HEK293 (cell line): Measurements from ENCODE around the gene IL11.

Experiments used
- CTCF ChIA-PET: fragments of 350-600 bp; formaldehyde crosslinking; extraction: SDS; loops from one replicate; lab custom pipeline; 2021; ENCODE audit warnings: antibody characterized with exemption; lab: Yijun Ruan, JAX
- POLR2A ChIA-PET: fragments of 300-600 bp; formaldehyde crosslinking; extraction: SDS; loops from one replicate; lab custom pipeline; 2020; ENCODE audit warnings: antibody characterized with exemption, inconsistent platforms; lab: Yijun Ruan, JAX
- H3K27ac ChIP-seq: fragments of 200-500 bp; sonication (Bioruptor generic); 2 replicates; pipeline ENCODE4 v1.5.1; 2014; ENCODE audit warnings: low read depth, low read length, control low read depth, inconsistent platforms; ENCODE audit errors: extremely low read depth
- H3K36me3 ChIP-seq, 2 experiments: fragments of 200-500 bp in 1 of 2; sonication (Bioruptor generic) in 1 of 2; 1 replicate in 1 of 2; 2 replicates in 1 of 2; pipeline ENCODE4 v1.5.1; 2014 to 2017; ENCODE audit warnings: inconsistent platforms in 2 of 2, low read length in 2 of 2; ENCODE audit not compliant: control insufficient read depth in 2 of 2, insufficient read depth in 1 of 2
- H3K4me1 ChIP-seq: fragments of 200-500 bp; sonication (Bioruptor generic); 2 replicates; pipeline ENCODE4 v1.5.1; 2014; ENCODE audit warnings: mild to moderate bottlenecking, low read length, inconsistent platforms; ENCODE audit not compliant: control insufficient read depth, insufficient read depth
- H3K4me3 ChIP-seq: 2 replicates; pipeline ENCODE4 v1.5.1; 2011; ENCODE audit warnings: low read depth, mild to moderate bottlenecking, control low read depth, low read length, moderate library complexity
- H3K9me3 ChIP-seq: fragments of 200-500 bp; sonication (Bioruptor generic); 2 replicates; pipeline ENCODE4 v1.5.1; 2014; ENCODE audit warnings: low read depth, low read length, inconsistent platforms; ENCODE audit not compliant: control insufficient read depth, insufficient read depth
- BCL11A ChIP-seq: fragments of 450-650 bp; formaldehyde crosslinking; IDR thresholded peaks from 2 replicates; pipeline ENCODE4 v1.5.1; 2016; ENCODE audit warnings: low read depth, missing biosample characterization, missing genetic modification characterization
- OSR2 ChIP-seq: fragments of 450-650 bp; formaldehyde crosslinking; IDR thresholded peaks from 2 replicates; pipeline ENCODE4 v1.5.1; 2016; ENCODE audit warnings: missing biosample characterization, missing genetic modification characterization
- ZBTB17 ChIP-seq: fragments of 450-650 bp; formaldehyde crosslinking; IDR thresholded peaks from 2 replicates; pipeline ENCODE4 v1.5.1; 2016; ENCODE audit warnings: missing biosample characterization, missing genetic modification characterization
- ZFHX2 ChIP-seq: fragments of 450-650 bp; formaldehyde crosslinking; conservative IDR thresholded peaks from 2 replicates; pipeline ENCODE4 v1.5.1; 2016; ENCODE audit warnings: missing biosample characterization, missing genetic modification characterization
- ZFP3 ChIP-seq: fragments of 450-650 bp; formaldehyde crosslinking; IDR thresholded peaks from 2 replicates; pipeline ENCODE4 v1.5.1; 2016; ENCODE audit warnings: low read depth, missing biosample characterization, missing genetic modification characterization
- ZFP37 ChIP-seq: fragments of 450-650 bp; formaldehyde crosslinking; IDR thresholded peaks from 2 replicates; pipeline ENCODE4 v1.5.1; 2016; ENCODE audit warnings: missing biosample characterization, missing genetic modification characterization
- ZIC2 ChIP-seq: fragments of 450-650 bp; formaldehyde crosslinking; IDR thresholded peaks from 2 replicates; pipeline ENCODE4 v1.5.1; 2016; ENCODE audit warnings: missing biosample characterization, missing genetic modification characterization
- ZNF132 ChIP-seq: fragments of 450-650 bp; formaldehyde crosslinking; IDR thresholded peaks from 2 replicates; pipeline ENCODE4 v1.5.1; 2017; ENCODE audit warnings: missing biosample characterization, missing genetic modification characterization, borderline replicate concordance
- ZNF133 ChIP-seq: fragments of 450-650 bp; formaldehyde crosslinking; IDR thresholded peaks from 2 replicates; pipeline ENCODE4 v1.5.1; 2016; ENCODE audit warnings: missing biosample characterization, missing genetic modification characterization
- ZNF148 ChIP-seq: fragments of 450-650 bp; formaldehyde crosslinking; IDR thresholded peaks from 2 replicates; pipeline ENCODE4 v1.5.0; 2017; ENCODE audit warnings: missing biosample characterization, missing genetic modification characterization, borderline replicate concordance
- ZNF16 ChIP-seq: fragments of 450-650 bp; formaldehyde crosslinking; IDR thresholded peaks from 2 replicates; pipeline ENCODE4 v1.5.1; 2016; ENCODE audit warnings: low read depth, missing biosample characterization, missing genetic modification characterization
- ZNF19 ChIP-seq: fragments of 450-650 bp; formaldehyde crosslinking; IDR thresholded peaks from 2 replicates; pipeline ENCODE4; 2016; ENCODE audit warnings: missing biosample characterization, missing genetic modification characterization, low read depth
- ZNF214 ChIP-seq: fragments of 450-650 bp; formaldehyde crosslinking; IDR thresholded peaks from 2 replicates; pipeline ENCODE4 v1.5.1; 2017; ENCODE audit warnings: missing biosample characterization, mild to moderate bottlenecking, missing genetic modification characterization, borderline replicate concordance
- ZNF239 ChIP-seq: fragments of 450-650 bp; formaldehyde crosslinking; IDR thresholded peaks from 2 replicates; pipeline ENCODE4 v1.5.1; 2016; ENCODE audit warnings: missing biosample characterization, missing genetic modification characterization
- ZNF292 ChIP-seq: fragments of 450-650 bp; formaldehyde crosslinking; IDR thresholded peaks from 2 replicates; pipeline ENCODE4 v1.5.1; 2016; ENCODE audit warnings: low read depth, missing biosample characterization, missing genetic modification characterization, borderline replicate concordance
- ZNF302 ChIP-seq: fragments of 450-650 bp; formaldehyde crosslinking; IDR thresholded peaks from 2 replicates; pipeline ENCODE4 v1.5.1; 2016; ENCODE audit warnings: missing biosample characterization, missing genetic modification characterization, low read depth
- ZNF335 ChIP-seq: fragments of 450-650 bp; formaldehyde crosslinking; conservative IDR thresholded peaks from 2 replicates; pipeline ENCODE4 v1.5.1; 2016; ENCODE audit warnings: missing biosample characterization, missing genetic modification characterization
- ZNF394 ChIP-seq: fragments of 450-650 bp; formaldehyde crosslinking; IDR thresholded peaks from 2 replicates; pipeline ENCODE4 v1.5.1; 2016; ENCODE audit warnings: missing biosample characterization, missing genetic modification characterization, mild to moderate bottlenecking, moderate library complexity, borderline replicate concordance
- ZNF404 ChIP-seq: fragments of 450-650 bp; formaldehyde crosslinking; IDR thresholded peaks from 2 replicates; pipeline ENCODE4 v1.5.1; 2017; ENCODE audit warnings: missing biosample characterization, missing genetic modification characterization
- ZNF548 ChIP-seq: fragments of 450-650 bp; formaldehyde crosslinking; IDR thresholded peaks from 2 replicates; pipeline ENCODE4 v1.5.1; 2016; ENCODE audit warnings: missing biosample characterization, missing genetic modification characterization
- ZNF626 ChIP-seq: fragments of 450-650 bp; sonication (Bioruptor Pico); formaldehyde crosslinking; IDR thresholded peaks from 2 replicates; pipeline ENCODE4 v1.5.1; 2018; ENCODE audit warnings: missing biosample characterization, missing genetic modification characterization, inconsistent platforms
- ZNF704 ChIP-seq: fragments of 450-650 bp; formaldehyde crosslinking; IDR thresholded peaks from 2 replicates; pipeline ENCODE4 v1.5.1; 2016; ENCODE audit warnings: missing biosample characterization, missing genetic modification characterization
- ZNF707 ChIP-seq: fragments of 450-650 bp; formaldehyde crosslinking; IDR thresholded peaks from 2 replicates; pipeline ENCODE4 v1.5.1; 2016; ENCODE audit warnings: missing biosample characterization, missing genetic modification characterization
- ZSCAN5A ChIP-seq: fragments of 450-650 bp; formaldehyde crosslinking; IDR thresholded peaks from 2 replicates; pipeline ENCODE4 v1.5.1; 2016; ENCODE audit warnings: missing biosample characterization, missing genetic modification characterization
- TF ChIP-seq, protein P1 (sequence below): fragments of 450-650 bp; formaldehyde crosslinking; IDR thresholded peaks from 2 replicates; pipeline ENCODE4 v1.5.1; 2017; ENCODE audit warnings: missing biosample characterization, missing genetic modification characterization
- TF ChIP-seq, protein P2 (sequence below): fragments of 450-650 bp; formaldehyde crosslinking; IDR thresholded peaks from 2 replicates; pipeline ENCODE4 v1.5.1; 2016; ENCODE audit warnings: missing biosample characterization, missing genetic modification characterization

IL11 gene

DNA sequence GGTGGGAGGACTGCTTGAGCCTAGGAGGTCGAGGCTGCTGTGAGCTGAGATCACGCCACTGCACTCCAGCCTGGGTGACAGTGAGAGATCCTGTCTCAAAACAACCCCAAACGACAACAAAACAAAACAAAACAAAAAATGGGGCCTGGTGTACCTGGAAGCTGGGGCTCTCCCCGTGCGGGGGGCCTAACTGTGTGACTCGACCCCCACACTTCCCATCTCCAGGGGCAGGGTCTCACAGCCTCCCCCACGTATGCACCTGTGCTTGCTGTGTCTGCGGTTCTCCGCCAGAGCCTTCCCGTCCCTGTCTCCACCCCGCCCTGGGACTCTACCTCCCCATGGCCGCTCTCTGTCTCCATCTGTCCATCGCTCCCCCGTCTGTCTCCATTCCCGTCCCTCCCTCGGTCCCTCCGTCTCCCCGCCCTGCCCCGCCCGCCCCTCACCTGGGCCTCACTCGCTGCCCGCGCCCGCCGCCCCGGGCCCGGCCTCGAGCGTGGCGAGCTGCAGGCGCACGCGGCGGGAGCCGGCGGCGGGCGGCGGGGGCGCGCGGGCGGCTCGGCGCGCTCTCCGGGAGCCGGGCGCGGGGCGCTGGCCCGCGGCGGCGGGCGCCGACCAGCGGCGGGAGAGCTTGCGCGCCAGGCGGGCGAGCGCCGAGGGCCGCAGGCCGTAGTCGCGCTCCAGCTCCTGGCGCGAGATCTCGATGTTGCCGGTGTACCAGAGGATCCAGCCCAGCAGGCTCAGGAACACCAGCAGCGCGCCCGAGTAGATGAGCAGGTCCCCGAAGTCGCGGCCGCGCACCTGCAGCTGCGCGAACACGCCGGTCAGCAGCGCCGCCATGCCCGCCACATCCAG lies 13.2 kb upstream of the IL11 start:
- peak overlapping the region; percentile 25 for H3K4me3 ChIP-seq
- H3K4me1 ChIP-seq: peaks cover 15% of the 10 kb centered on the region
- no peak for TF ChIP-seq ZNF335
- no peak for TF ChIP-seq ZBTB17 (tag by site-specific recombination)
- no peak for TF ChIP-seq ZNF404 (tag by site-specific recombination)
- TF ChIP-seq OSR2 (tag by site-specific recombination): no peak
- TF ChIP-seq ZFHX2 (tag by site-specific recombination): no peak
- TF ChIP-seq ZNF19 (tag by site-specific recombination): no peak
- TF ChIP-seq, protein P1, sequence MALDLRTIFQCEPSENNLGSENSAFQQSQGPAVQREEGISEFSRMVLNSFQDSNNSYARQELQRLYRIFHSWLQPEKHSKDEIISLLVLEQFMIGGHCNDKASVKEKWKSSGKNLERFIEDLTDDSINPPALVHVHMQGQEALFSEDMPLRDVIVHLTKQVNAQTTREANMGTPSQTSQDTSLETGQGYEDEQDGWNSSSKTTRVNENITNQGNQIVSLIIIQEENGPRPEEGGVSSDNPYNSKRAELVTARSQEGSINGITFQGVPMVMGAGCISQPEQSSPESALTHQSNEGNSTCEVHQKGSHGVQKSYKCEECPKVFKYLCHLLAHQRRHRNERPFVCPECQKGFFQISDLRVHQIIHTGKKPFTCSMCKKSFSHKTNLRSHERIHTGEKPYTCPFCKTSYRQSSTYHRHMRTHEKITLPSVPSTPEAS: no peak
- TF ChIP-seq ZNF132: no peak
- TF ChIP-seq ZNF704: no peak
- TF ChIP-seq, protein P2, sequence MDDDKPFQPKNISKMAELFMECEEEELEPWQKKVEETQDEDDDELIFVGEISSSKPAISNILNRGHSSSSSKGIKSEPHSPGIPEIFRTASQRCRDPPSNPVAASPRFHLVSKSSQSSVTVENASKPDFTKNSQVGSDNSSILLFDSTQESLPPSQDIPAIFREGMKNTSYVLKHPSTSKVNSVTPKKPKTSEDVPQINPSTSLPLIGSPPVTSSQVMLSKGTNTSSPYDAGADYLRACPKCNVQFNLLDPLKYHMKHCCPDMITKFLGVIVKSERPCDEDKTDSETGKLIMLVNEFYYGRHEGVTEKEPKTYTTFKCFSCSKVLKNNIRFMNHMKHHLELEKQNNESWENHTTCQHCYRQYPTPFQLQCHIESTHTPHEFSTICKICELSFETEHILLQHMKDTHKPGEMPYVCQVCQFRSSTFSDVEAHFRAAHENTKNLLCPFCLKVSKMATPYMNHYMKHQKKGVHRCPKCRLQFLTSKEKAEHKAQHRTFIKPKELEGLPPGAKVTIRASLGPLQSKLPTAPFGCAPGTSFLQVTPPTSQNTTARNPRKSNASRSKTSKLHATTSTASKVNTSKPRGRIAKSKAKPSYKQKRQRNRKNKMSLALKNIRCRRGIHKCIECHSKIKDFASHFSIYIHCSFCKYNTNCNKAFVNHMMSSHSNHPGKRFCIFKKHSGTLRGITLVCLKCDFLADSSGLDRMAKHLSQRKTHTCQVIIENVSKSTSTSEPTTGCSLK (tag by site-specific recombination): no peak
- no peak for TF ChIP-seq ZNF302 (tag by site-specific recombination)
- no peak for TF ChIP-seq ZNF239
- no peak for TF ChIP-seq ZNF292 (tag by site-specific recombination)
- no peak for TF ChIP-seq ZFP37 (tag by site-specific recombination)
- no peak for TF ChIP-seq BCL11A (tag by site-specific recombination)
- TF ChIP-seq ZNF707 (tag by site-specific recombination): no peak
- no peak for TF ChIP-seq ZNF214 (tag by site-specific recombination)
- no peak for TF ChIP-seq ZFP3 (tag by site-specific recombination)
- no peak overlapping the region; the same call in 1 of the 2 replicates for H3K27ac ChIP-seq
- ChIA-PET POLR2A (interaction anchor here (0.6 to 2.0 kb wide), 8 partner anchors 11 to 241 kb away, joined by 3 to 15 read pairs (median 4); partner anchors contain the start of genes KMT5C, UBE2S and ZNF784), CTCF (interaction anchor here (0.6 to 3.2 kb wide), 9 partner anchors 56 to 295 kb away, joined by 3 to 23 read pairs (median 4); no protein-coding TSS in a partner anchor)
- peaks cover 3 to 23% of the 10 kb centered on the region in 2 experiments; a peak in 2 of 3 replicates for H3K36me3 ChIP-seq
- no peaks in the 10 kb centered on the region for H3K9me3 ChIP-seq

GRCh38 chr19:55382522-55383054 lies 12.3 kb upstream of the IL11 start:
- H3K4me3 ChIP-seq: no peak overlapping the region
- peaks cover 11% of the 10 kb centered on the region for H3K4me1 ChIP-seq
- CTCF ChIA-PET: interaction anchor here (0.9 to 3.2 kb wide), 2 partner anchors 80 to 91 kb away, joined by 3 to 16 read pairs; no protein-coding TSS in a partner anchor
- H3K27ac ChIP-seq: no peak overlapping the region
- H3K9me3 ChIP-seq: no peaks in the 10 kb centered on the region
- TF ChIP-seq ZNF148 (tag by site-specific recombination): no peak
- no peak for TF ChIP-seq ZIC2 (tag by site-specific recombination)
- no peak for TF ChIP-seq ZNF626 (tag by site-specific recombination)
- TF ChIP-seq BCL11A (tag by site-specific recombination): no peak
- TF ChIP-seq ZNF548 (tag by site-specific recombination): no peak
- TF ChIP-seq ZNF394: peak; percentile 57; the same call in 1 of the 2 replicates
- no peak for TF ChIP-seq ZSCAN5A (tag by site-specific recombination)
- TF ChIP-seq ZNF16 (tag by site-specific recombination): peak; percentile 72; the same call in 1 of the 2 replicates
- peak; percentile 98 for TF ChIP-seq ZNF133
- POLR2A ChIA-PET: interaction anchor here (0.6 to 2.0 kb wide), 6 partner anchors 10 to 44 kb away, joined by 3 to 15 read pairs (median 6); partner anchors contain the start of genes KMT5C and UBE2S
- peaks cover 0 to 14% of the 10 kb centered on the region in 2 experiments; a peak in 1 of 3 replicates for H3K36me3 ChIP-seq
